Stimulated activated CD8-positive, alpha-beta memory T cell treated with anti-CD3 and anti-CD28 coated beads, Interleukin-15, amount 100 ng/mL, for 48 hours (primary cell): Measurements from ENCODE around the gene TAS2R19.
"Not testable (repeated sequence)": the region's sequence is repeated elsewhere in the genome, so short reads cannot be mapped to it uniquely, and the experiment has no call there.

Experiments
- DNase-seq, 2 donors: peaks; one replicate each; pipeline ENCODE4 v3.0.0-alpha.2; 2020; ENCODE audit warnings: low read depth in 2 of 2

Gene TAS2R19, protein sequence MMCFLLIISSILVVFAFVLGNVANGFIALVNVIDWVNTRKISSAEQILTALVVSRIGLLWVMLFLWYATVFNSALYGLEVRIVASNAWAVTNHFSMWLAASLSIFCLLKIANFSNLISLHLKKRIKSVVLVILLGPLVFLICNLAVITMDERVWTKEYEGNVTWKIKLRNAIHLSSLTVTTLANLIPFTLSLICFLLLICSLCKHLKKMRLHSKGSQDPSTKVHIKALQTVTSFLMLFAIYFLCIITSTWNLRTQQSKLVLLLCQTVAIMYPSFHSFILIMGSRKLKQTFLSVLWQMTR

DNA sequence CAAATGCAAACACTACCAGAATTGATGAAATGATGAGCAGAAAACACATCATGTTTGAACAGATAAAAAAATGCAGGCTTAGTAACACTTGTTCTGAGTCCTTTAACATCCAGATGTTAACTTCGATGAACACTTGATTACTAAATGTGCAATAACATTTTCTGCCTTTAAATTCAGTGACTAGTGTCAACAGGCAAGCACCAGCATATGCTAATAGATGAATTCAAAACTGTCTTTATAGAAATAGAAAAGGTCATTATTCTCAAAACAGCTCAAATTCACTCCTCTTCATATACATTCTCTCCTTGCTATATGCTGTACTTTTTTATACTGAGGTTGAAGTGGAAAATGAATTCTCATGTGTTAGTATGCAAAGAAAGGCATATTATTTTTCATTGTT is at the start of gene TAS2R19:
Gene TAS2R19, minus strand, starts transcription at position 101 of the 400 bp plus-strand sequence. Its CDS starts 49 bp downstream, at position 52.
- DNase-seq, result no peak

DNA sequence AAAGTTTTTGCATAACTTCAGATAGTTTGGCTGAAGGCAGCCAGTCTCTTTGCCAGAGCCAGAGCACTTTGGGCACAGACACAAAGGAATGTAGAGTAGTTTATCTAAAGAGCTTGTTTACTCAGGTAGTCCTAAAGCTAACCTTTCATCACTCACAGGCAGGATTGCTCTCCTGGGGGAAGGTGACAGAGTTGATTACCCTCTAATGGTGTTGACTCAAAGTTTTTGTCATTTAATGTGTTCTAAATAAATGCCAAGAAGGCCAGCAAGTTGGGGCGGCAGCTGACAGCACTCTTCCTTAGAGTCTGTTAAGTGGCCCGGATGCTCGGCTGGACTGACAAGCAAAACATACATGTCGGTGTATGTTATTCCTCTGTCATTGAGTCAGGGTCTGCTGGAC is 49.0 kb upstream of the TAS2R19 start:
- no peak for DNase-seq

DNA sequence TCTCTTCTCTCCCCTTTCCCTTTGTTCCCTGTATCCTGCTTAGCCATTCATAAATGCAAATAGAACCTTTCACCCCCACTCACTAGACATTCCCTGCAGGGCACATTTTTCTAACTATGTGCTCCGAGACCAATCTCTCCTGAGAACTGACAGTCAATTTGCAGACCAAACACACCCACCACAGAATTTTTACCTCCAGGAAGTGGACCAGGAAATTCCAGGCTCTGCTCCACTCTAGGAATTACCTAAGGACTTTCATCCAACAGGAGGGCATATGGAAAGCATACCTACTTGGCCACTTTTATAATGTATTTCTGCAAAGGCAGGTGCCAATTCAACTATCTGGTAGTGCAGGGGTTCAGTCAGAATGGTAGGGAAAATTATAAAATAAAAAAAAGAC is 48.6 kb upstream of the TAS2R19 start:
- no peak for DNase-seq

DNA sequence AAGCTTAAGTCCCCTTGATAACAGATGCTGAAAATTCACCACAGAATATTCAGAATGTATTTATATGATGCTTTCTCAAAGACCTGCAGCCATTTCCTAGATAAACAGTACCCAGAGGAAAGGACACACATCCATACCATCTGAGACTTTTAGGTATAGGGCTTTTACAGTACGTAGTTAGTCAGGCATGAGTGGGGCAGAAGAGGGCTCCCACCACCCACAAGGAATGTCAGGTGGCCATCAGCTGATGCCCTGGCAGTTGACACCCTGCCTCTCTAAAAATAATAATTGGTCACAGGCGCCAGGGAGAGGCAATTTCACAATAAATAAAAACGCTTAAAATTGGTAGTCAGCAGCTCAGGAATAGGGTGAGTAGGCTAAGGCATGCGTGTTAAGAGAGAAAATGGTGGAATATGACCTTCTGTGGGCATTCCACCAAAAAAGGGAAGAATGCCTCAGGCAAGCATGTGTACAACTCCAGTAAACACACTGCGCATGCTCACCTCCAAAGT is 47.5 kb upstream of the TAS2R19 start:
- no peak for DNase-seq

DNA sequence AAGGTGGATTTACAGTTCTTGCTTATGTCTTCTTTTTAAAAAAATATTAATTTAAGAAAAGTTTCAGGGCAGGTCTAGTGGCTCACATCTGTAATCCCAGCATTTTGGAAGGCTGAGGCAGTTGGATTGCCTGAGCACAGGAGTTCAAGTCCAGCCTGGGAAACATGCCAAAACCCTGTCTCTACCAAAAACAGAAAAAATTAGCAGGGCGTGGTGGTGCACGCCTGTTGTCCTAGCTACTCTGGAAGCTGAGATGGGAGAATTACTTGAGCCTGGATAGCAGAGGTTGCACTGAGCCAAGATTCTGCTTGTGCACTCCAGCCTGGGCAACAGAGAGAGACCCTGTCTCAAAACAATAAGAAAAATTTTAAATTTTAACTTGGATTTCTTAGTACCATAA is 45.1 kb upstream of the TAS2R19 start:
- DNase-seq, result no peak

DNA sequence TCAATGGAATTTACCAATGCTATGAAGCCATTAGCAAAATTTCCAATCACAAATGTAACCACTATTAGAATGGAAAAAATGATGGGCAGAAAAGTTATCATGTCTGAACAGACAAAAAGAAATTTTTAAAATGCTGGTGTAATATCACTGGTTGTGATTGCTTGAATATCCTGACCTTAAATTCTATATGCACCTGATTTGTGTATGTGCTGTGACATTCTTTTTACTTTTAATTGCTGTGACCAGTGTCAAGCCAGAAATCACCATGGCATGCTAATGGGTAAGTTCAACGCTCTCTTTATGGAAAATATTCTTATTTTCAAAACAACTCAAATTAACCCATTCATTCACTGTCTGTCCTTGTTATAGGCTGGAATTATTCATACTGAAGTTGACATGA is 39.8 kb upstream of the TAS2R19 start, which contains the start of gene TAS2R46:
Gene TAS2R46, minus strand, starts transcription at position 101 of the 400 bp plus-strand sequence. Its CDS starts 0 bp downstream, at position 101.
- not testable (repeated sequence) for DNase-seq

DNA sequence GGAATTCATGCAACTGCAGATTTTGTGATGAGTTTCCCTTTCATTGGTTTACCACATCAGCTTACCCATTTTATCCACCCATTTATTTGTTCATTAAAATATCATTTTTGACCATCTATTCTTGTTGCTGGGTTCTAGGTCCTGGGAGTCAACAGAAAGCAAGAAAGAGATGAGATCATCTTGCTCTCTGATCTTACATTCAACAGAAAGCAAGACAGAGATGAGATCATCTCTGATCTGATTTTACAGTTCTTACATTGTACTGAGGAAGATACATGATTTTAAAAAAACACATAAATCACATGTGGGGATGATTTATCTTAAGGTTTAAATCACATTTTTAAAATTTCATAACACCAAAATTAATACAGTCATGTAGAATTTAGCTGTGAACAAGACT is 37.4 kb upstream of the TAS2R19 start:
- no peak for DNase-seq

DNA sequence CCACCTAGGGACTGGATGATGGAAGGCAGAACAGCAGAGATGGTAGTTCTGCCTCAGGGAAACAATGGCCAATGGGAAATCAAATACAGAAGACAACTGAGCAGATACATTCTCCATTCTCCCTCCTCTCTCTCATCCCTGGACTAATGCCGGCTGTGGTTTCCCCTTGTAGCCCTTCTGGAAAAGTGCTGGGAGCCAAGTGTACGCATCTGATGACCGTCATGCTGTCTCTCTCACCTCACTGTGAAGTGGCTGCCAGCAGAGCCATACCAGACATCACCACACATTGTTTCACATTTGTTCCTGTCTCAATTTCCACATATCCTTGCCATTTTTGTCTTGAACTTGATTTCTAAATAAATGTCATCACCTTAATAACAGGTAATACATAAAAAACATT is 36.6 kb upstream of the TAS2R19 start:
- no peak for DNase-seq

DNA sequence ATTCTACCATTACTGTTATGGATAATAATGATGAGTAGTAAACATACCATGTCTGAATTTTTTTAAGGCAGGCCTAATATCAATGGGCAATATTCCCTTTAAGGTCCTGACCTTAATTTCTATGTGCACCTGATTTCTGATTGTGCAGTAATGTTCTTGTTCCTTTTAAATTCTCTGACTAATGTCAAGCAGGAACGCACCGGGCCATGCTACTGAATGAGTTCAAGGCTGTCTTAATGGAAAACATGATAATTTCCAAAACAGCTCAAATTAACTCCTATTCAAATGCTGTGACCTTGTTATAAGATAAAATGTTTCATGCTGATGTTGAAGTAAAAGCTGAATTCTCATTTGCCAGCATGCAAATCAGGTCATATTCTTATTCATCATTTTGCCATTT is 32.9 kb upstream of the TAS2R19 start:
- DNase-seq, result no peak

DNA sequence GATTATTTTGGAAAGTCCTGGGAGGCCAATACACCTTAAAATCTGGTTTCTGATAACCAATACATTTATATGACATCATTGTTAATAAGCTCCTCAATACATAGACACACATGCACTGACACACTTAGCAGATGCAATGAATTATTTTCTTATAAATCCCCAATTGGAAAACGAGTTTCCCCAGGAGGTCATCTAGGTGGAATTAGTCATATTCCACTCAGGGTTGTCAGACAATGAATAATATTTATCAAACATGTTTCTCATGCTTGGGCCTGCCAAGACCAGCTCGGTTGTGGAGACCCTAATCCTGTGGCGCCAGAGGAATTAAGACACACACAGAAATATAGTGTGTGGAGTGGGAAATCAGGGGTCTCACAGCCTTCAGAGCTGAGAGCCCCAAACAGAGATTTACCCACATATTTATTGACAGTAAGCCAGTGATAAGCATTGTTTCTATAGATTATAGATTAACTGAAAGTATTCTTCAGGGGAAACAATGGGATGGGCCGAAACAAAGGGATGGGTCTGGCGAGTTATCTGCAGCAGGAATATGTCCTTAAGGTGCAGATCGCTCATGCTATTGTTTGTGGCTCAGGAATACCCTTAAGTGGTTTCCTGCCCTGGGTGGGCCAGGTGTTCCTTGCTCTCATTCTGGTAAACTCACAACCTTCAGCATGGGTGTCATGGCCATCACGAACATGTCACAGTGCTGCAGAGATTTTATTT is 27.5 kb upstream of the TAS2R19 start:
- not testable (repeated sequence) for DNase-seq

DNA sequence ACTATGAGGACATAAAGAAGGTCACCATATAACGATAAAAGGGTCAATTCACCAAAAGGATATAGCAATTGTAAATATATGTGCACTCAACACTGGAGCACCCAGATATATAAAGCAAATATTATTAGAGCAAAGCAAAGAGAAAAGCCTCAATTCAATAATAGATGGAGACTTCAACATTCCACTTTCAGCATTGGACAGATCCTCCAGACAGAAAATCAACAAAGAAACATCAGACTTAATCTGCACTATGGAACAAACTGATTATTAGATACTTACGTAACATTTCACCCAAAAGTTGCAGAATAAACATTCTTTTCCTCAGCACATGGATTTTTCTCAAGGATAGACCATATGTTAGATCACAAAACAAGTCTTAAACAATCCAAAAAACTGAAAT is 18.9 kb upstream of the TAS2R19 start:
- not testable (repeated sequence) for DNase-seq

DNA sequence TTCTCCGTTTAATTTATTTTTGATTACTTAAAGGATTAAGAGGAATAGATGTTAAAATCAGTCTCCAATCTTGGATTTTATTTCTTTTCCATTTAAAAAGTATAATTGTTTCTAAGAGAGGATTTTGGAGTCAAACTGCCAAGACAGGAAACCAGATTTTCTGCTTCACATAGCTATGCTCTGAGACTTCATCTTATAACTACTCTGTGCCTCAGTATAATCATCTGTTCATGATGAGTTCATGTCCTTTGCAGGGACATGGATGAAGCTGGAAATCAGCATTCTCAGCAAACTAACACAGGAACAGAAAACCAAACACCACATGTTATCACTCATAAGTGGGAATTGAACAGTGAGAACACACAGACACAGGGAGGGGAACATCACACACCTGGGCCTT is 17.7 kb upstream of the TAS2R19 start:
- no peak for DNase-seq

DNA sequence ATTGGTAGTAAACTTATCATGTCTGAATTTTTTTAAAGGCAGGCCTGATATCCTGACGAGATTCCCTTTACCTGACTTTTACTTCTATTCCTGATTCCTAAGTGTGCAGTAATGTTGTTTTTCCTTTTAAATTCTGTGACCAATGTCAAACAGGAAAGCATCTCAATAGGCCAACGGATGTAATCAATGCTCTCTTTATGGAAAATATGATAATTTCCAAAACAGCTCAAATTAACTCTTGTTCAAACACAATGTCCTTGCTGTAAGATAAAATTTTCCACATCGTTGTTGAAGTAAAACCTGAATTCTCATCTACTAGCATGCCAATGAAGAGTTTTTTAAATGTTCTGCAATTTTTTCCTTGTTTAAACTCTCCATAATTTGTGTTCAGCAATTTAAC is 16.8 kb upstream of the TAS2R19 start:
- no peak for DNase-seq

DNA sequence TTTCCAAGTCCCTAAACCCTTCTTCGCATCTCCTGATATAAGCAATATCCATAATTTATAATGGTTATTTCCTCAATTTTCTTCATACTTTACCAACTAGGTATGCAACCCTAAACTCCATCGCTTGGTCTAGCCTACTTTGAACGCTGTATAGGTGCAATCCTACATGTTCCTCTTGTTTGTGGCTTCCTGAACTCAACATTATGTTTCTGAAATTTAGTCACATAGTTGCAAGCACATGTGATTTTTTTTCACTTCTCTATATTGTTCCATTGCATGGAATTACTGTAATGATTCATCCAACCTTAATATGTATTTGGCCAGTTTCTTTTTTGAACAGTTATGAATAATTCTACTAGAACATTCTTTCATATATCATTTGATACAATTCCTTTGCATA is 11.5 kb upstream of the TAS2R19 start:
- not testable (repeated sequence) for DNase-seq

DNA sequence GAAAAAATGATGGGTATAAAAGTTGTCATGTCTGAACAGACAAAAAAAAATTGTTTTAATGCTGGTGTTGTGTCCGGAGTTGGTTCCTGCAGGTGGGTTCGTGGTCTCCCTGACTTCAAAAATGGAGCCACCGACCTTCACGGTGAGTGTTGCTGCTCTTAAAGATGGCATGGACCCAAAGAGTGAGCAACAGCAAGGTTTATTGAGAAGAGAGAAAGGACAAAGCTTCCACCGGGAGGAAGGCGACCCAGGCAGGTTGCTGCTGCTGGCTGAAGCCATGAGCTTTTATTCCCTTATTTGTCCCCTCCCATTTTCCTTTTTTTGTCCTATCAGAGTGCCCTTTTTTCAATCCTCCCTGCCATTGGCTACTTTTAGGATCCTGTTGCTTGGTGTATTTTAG is 8.9 kb upstream of the TAS2R19 start, which contains the start of gene TAS2R31:
Gene TAS2R31, minus strand, starts transcription at position 101 of the 400 bp plus-strand sequence. Its CDS starts 72 bp downstream, at position 29.
- no peak for DNase-seq

DNA sequence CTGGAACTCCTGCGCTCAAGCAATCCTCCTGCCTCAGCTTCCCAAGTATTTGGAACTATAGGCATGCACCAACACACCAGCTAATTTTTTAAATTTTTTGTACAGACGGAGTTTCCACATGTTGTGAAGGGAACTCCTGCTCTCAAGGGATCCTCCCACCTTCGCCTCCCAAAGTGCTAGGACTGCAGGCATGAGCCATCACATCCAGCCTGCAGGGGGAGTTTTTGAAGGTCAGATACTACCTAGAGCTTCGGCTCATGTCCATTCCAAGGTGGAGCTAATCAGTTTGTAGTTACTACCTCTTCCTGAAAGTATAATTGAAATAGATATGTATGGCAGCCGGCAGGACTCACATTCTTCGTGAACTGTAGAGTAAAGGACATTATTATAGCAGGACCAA is 3.7 kb upstream of the TAS2R19 start:
- DNase-seq, result no peak

DNA sequence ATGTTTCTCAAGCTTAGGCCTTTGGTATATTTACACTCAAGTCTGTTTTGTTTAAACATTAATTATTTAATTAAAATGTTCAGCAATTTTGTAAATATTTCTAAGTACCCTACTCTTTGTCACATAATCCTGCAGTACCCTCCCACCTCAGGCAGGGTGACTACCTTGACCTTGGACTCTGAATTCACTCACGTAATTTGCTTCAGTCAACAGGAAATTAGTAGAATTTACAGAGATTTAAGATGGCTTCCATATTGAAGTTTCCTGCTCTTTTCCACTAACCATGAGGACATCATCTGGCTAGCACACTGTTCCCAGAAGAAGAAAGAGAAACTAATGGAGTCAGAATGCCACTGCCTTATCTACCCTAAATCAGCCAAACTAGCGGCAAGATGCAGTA is 967 bp upstream of the TAS2R19 start:
- no peak for DNase-seq

DNA sequence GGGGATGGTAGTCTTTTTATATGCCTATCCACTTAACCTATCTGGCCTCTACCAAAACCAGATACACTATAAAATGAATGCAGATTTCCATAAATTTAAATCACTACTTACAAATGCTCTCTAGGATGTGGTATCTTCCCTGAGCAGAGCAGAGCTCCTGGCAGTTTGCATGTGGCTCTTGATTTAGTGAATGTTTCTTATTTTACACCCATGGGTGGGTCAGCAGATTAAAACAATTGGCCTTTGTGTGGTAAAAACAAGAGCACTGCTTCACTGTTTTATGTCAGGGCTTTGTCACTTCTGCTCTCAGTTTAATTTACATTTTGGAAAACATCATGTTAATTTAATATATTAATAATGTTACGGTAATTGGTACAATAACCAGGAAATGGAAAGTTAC is 5.5 kb downstream of the TAS2R19 start:
- no peak for DNase-seq

DNA sequence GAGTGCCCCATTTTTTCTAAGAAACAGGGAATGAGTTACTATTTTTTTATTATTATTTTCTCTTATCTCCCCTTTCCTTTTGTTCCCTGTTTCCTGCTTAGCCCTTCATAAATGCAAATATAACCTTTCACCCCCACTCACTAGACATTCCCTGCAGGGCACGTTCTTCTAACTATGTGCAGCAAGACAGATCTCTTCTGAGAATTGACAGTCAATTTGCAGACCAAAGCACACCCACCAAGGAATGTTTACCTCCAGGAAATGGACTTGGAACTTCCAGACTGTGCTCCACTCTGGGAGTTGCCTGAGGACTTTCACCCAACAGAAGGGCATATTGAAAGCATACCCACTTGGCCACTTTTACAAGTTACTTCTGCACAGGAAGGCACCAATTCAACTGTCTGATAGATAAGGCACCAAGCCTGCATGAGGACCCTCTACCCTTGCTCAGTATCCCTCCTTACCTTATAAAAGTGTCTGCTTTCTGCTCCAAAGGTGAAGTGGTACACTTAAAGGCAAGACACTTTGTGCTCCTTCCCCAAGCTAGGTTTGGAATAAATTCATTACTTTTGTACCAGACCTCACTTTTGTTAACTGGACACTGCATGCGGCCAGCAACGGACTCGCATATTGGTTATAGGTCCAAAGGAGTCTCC is 6.5 kb downstream of the TAS2R19 start:
- DNase-seq, result no peak

DNA sequence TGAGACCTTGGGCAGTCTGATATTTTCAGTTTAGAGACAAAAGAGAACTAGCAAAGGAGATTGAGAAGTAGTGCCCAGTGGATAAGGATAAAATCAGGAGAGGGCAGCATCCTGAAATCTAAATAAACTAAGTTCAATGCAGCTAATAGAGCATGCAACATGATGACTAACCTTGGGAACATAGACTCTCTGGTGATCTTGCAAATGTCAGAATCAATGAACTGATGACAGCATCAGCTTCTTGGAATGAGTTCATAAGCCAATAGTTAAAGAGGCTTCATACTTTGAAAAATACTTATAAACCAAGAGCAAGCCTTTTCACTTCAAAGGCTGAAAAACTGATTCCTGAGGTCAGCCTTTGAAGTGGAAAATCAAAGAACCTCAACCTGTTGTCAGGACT is 8.2 kb downstream of the TAS2R19 start:
- DNase-seq, result no peak

DNA sequence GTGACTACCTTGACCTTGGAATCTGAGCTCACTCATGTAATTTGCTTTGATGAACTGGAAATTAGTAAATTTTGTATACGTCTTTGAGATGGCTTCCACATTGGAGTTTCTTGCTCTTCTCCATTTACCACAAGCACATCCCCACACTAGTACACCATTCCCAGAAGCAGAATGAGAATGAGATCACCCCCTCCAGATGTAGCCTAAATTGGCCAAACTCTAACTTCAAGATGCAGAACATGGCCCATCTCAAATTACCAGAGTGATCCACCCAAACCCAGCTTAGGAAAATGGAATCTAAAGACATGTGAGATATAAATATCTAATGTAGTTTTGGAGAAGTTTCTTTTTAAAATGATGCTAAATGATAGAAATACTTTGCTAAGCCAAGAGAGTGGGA is 14.8 kb downstream of the TAS2R19 start:
- no peak for DNase-seq

DNA sequence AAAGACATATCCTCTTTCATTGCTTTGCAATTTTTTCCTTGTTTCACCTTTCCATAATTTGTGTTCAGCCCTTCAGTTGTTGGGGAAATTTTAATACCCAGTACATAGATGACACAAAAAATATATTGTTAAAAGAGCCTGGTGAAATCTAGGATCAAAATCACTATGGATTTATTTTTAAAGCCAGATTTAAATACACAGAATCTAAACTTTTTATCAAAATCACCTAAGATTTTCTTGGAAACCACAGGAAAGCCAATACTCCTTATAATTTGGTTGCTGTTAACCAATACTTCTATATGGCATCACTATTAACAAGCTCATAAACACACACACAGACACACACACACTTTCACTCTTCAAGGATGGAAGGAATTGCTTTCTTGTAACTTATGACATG is 24.2 kb downstream of the TAS2R19 start, which contains the start of gene TAS2R20:
Gene TAS2R20, minus strand, starts transcription at position 101 of the 400 bp plus-strand sequence. CDS start 429 bp downstream, outside the sequence.
- DNase-seq, result no peak
